ENCODE measurements around the gene RITA1. TPM values are rescaled to one million over a fixed set of nuclear protein-coding genes. Genes with fewer than 3 reads are reported as not detected.
A peak's percentile ranks its signal among the peaks of the same experiment; 100 is the strongest.

Gene RITA1
- total and polyA plus RNA-seq, 7 experiments from 2014 or later: 6.4 to 28.9 (median 14.2) TPM

- Histone ChIP-seq H3K9me3 (ENCODE audit: control insufficient read depth in 2 of 3, low read length in 3 of 3) (no peaks in the 10 kb centered on the region), H3K27ac (ENCODE audit: low read depth, low read length) (peak overlapping the region; percentile 96), H3K27me3 (ENCODE audit: control insufficient read depth in 2 of 2, insufficient read depth in 2 of 2, low read length in 2 of 2) (no peaks in the 10 kb centered on the region), H3K36me3 (ENCODE audit: control insufficient read depth in 2 of 3, insufficient read depth in 3 of 3, low read length in 3 of 3) (peaks cover 0 to 28% (median 0%) of the 10 kb centered on the region in 3 experiments), H3K4me1 (ENCODE audit: control insufficient read depth in 2 of 2, insufficient read depth in 2 of 2, low read length in 2 of 2) (peaks cover 20 to 32% of the 10 kb centered on the region in 2 donors), H3K4me3 (ENCODE audit: low read length) (peak overlapping the region; percentile 77)
- ATAC-seq: no peak
- Mint-ChIP-seq H3K4me3 (peak overlapping the region; percentile 86 to 99 (median 96)), H3K27me3 (no peaks in the 10 kb centered on the region), H3K9me3 (no peaks in the 10 kb centered on the region), H3K27ac (peak overlapping the region; percentile 86 to 98 (median 93)), H3K4me1 (peaks cover 20 to 53% (median 33%) of the 10 kb centered on the region in 7 donors), H3K36me3 (peaks cover 0 to 14% (median 6%) of the 10 kb centered on the region in 5 donors)
- DNase-seq: no peak
- ChIA-PET CTCF (interaction anchor here (0.5 to 1.0 kb wide), 5 partner anchors 8 to 141 kb away, joined by 3 to 5 read pairs (median 3); no protein-coding TSS in a partner anchor), POLR2A (interaction anchor here (0.6 to 4.0 kb wide), 7 partner anchors 22 to 170 kb away, joined by 3 to 30 read pairs (median 3); partner anchors contain the start of gene TPCN1)
- intact Hi-C loops (cut with micrococcal nuclease): loop anchor here in 1 of 2 donors (10.0 kb wide), 2 partner anchors 282 to 778 kb away; partner anchors contain the start of genes OAS1 and RBM19
Measured at GRCh38 chr12:113186666-113187325, 1.3 kb downstream of the RITA1 start.

- Mint-ChIP-seq H3K27me3 (no peaks in the 10 kb centered on the region), H3K4me3 (no peak overlapping the region), H3K36me3 (peaks cover 0 to 23% (median 8%) of the 10 kb centered on the region in 5 donors), H3K4me1 (peaks cover 14 to 33% (median 26%) of the 10 kb centered on the region in 7 donors), H3K27ac (peak overlapping the region in 4 of 9 donors; percentile 7 to 72 (median 64)), H3K9me3 (no peaks in the 10 kb centered on the region)
- DNase-seq: no peak
- Histone ChIP-seq H3K36me3 (ENCODE audit: control insufficient read depth in 2 of 3, insufficient read depth in 3 of 3, low read length in 3 of 3) (peaks cover 0 to 36% (median 0%) of the 10 kb centered on the region in 3 experiments), H3K4me3 (ENCODE audit: low read length) (no peak overlapping the region), H3K27me3 (ENCODE audit: control insufficient read depth in 2 of 2, insufficient read depth in 2 of 2, low read length in 2 of 2) (no peaks in the 10 kb centered on the region), H3K4me1 (ENCODE audit: control insufficient read depth in 2 of 2, insufficient read depth in 2 of 2, low read length in 2 of 2) (peaks cover 10 to 15% of the 10 kb centered on the region in 2 donors), H3K9me3 (ENCODE audit: control insufficient read depth in 2 of 3, low read length in 3 of 3) (no peaks in the 10 kb centered on the region), H3K27ac (ENCODE audit: low read depth, low read length) (no peak overlapping the region)
- no peak for ATAC-seq
- ChIA-PET POLR2A (interaction anchor here (0.6 kb wide), 1 partner anchor 19 kb away, joined by 3 read pairs; no protein-coding TSS in a partner anchor), CTCF (interaction anchor here (0.6 kb wide), 1 partner anchor 235 kb away, joined by 3 read pairs; no protein-coding TSS in a partner anchor)
- intact Hi-C loops (cut with micrococcal nuclease): loop anchor here in 1 of 2 donors (10.0 kb wide), 2 partner anchors 285 to 775 kb away; partner anchors contain the start of genes OAS1 and RBM19
Measured at GRCh38 chr12:113189361-113189760, 3.8 kb downstream of the RITA1 start.

DNA sequence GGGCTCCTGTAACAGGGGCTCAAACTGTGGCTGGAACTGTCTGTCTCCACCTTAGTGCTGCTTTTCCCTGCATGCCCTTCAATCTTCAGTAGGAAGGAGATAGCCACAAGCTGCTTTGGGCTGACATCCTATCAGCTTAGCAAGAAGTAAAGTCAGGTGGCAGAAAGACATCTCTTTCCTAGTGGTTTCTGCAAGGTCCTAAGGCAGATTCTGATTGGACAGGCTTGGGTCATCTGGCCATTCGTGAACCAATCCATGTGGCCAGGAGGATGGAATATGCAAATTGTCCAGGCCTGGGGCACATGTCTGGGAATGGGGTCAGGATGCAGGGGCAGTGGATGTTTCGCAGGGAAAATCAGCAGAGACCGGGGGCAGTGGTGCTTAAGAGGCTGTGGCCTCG, 5.2 kb downstream of the RITA1 start:
- POLR2A ChIA-PET: interaction anchor here (1.4 kb wide), 1 partner anchor 9 kb away, joined by 4 read pairs; no protein-coding TSS in a partner anchor

GRCh38 chr12:113191227-113191626, 5.7 kb downstream of the RITA1 start:
- H3K27ac Mint-ChIP-seq: no peak overlapping the region
- DNase-seq: no peak
- Histone ChIP-seq H3K4me3 (ENCODE audit: low read length) (no peak overlapping the region), H3K27me3 (ENCODE audit: control insufficient read depth in 2 of 2, insufficient read depth in 2 of 2, low read length in 2 of 2) (no peaks in the 10 kb centered on the region), H3K27ac (ENCODE audit: low read depth, low read length) (no peak overlapping the region), H3K4me1 (ENCODE audit: control insufficient read depth in 2 of 2, insufficient read depth in 2 of 2, low read length in 2 of 2) (peaks cover 4 to 12% of the 10 kb centered on the region in 2 donors), H3K9me3 (ENCODE audit: control insufficient read depth in 2 of 3, low read length in 3 of 3) (no peaks in the 10 kb centered on the region), H3K36me3 (ENCODE audit: control insufficient read depth in 2 of 3, insufficient read depth in 3 of 3, low read length in 3 of 3) (peaks cover 0 to 27% (median 0%) of the 10 kb centered on the region in 3 experiments)
- no peaks in the 10 kb centered on the region for H3K27me3 Mint-ChIP-seq
- peaks cover 12 to 26% (median 20%) of the 10 kb centered on the region in 7 donors for H3K4me1 Mint-ChIP-seq
- no peak overlapping the region for H3K4me3 Mint-ChIP-seq
- ChIA-PET CTCF (no interaction called here), POLR2A (interaction anchor here (1.4 kb wide), 1 partner anchor 9 kb away, joined by 4 read pairs; no protein-coding TSS in a partner anchor)
- no peaks in the 10 kb centered on the region for H3K9me3 Mint-ChIP-seq
- H3K36me3 Mint-ChIP-seq: peaks cover 0 to 23% (median 8%) of the 10 kb centered on the region in 5 donors
- no peak for ATAC-seq
- intact Hi-C loops (cut with micrococcal nuclease): no loop called here

More for the DNA sequence above, 5.2 kb downstream of the RITA1 start:
- no peak overlapping the region for H3K4me3 Mint-ChIP-seq
- CTCF ChIA-PET: no interaction called here
- peaks cover 0 to 23% (median 8%) of the 10 kb centered on the region in 5 donors for H3K36me3 Mint-ChIP-seq
- Histone ChIP-seq H3K4me3 (ENCODE audit: low read length) (no peak overlapping the region), H3K27ac (ENCODE audit: low read depth, low read length) (no peak overlapping the region), H3K4me1 (ENCODE audit: control insufficient read depth in 2 of 2, insufficient read depth in 2 of 2, low read length in 2 of 2) (peaks cover 8 to 15% of the 10 kb centered on the region in 2 donors), H3K36me3 (ENCODE audit: control insufficient read depth in 2 of 3, insufficient read depth in 3 of 3, low read length in 3 of 3) (peaks cover 0 to 28% (median 0%) of the 10 kb centered on the region in 3 experiments), H3K9me3 (ENCODE audit: control insufficient read depth in 2 of 3, low read length in 3 of 3) (no peaks in the 10 kb centered on the region), H3K27me3 (ENCODE audit: control insufficient read depth in 2 of 2, insufficient read depth in 2 of 2, low read length in 2 of 2) (no peaks in the 10 kb centered on the region)
- ATAC-seq: no peak
- intact Hi-C loops (cut with micrococcal nuclease): no loop called here
- H3K4me1 Mint-ChIP-seq: peaks cover 13 to 29% (median 22%) of the 10 kb centered on the region in 7 donors
- no peak for DNase-seq
- peak overlapping the region in 2 of 9 donors; percentile 43 to 62 for H3K27ac Mint-ChIP-seq
- no peaks in the 10 kb centered on the region for H3K27me3 Mint-ChIP-seq
- H3K9me3 Mint-ChIP-seq: no peaks in the 10 kb centered on the region

- no peak overlapping the region for H3K4me3 Mint-ChIP-seq
- H3K9me3 ChIP-seq (ENCODE audit: control insufficient read depth in 2 of 3, low read length in 3 of 3): no peaks in the 10 kb centered on the region
- DNase-seq: no peak
- H3K36me3 ChIP-seq (ENCODE audit: control insufficient read depth in 2 of 3, insufficient read depth in 3 of 3, low read length in 3 of 3): peaks cover 0 to 21% (median 0%) of the 10 kb centered on the region in 3 experiments
- H3K4me1 Mint-ChIP-seq: peaks cover 0 to 17% (median 4%) of the 10 kb centered on the region in 7 donors
- peaks cover 0 to 12% (median 0%) of the 10 kb centered on the region in 5 donors for H3K36me3 Mint-ChIP-seq
- H3K9me3 Mint-ChIP-seq: no peaks in the 10 kb centered on the region
- H3K27me3 ChIP-seq (ENCODE audit: control insufficient read depth in 2 of 2, insufficient read depth in 2 of 2, low read length in 2 of 2): no peaks in the 10 kb centered on the region
- no peaks in the 10 kb centered on the region for H3K27me3 Mint-ChIP-seq
- no peak for ATAC-seq
- no peak overlapping the region for H3K27ac ChIP-seq (ENCODE audit: low read depth, low read length)
- no peaks in the 10 kb centered on the region for H3K4me1 ChIP-seq (ENCODE audit: control insufficient read depth in 2 of 2, insufficient read depth in 2 of 2, low read length in 2 of 2)
- H3K4me3 ChIP-seq (ENCODE audit: low read length): no peak overlapping the region
- no peak overlapping the region for H3K27ac Mint-ChIP-seq
- CTCF ChIA-PET: interaction anchor here (0.6 to 1.2 kb wide), 5 partner anchors 9 to 121 kb away, joined by 3 to 7 read pairs (median 6); no protein-coding TSS in a partner anchor
- POLR2A ChIA-PET: interaction anchor here (0.6 to 1.6 kb wide), 4 partner anchors 10 to 29 kb away, joined by 3 to 7 read pairs (median 3); partner anchors contain the start of genes DDX54 and RITA1
- intact Hi-C loops (cut with micrococcal nuclease): loop anchor here (5.0 kb wide), 2 partner anchors 117 to 717 kb away; no protein-coding TSS in a partner anchor
Measured at GRCh38 chr12:113194971-113195391, 9.5 kb downstream of the RITA1 start.

DNA sequence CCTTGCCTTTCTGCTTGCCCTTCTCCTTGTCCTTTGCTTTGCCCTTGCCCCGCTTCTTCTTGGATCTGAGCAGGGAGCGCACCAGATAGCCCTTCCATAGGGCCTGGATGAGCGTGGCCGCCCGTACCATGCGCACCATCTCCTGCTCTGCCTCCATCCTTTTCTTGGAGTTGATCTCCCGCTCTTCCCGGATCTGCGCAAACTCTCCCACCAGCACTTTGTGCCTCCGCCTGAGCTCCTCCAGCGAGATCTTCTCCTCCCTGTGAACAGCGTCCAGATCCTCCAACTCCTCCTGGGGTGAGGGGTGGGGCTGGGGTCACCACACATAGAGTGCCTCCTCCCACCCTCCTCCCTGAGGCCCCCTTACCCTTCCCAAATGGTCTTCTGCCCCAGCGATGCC, 10.1 kb downstream of the RITA1 start:
- Histone ChIP-seq H3K27ac (ENCODE audit: low read depth, low read length) (no peak overlapping the region), H3K9me3 (ENCODE audit: control insufficient read depth in 2 of 3, low read length in 3 of 3) (no peaks in the 10 kb centered on the region), H3K4me3 (ENCODE audit: low read length) (no peak overlapping the region), H3K36me3 (ENCODE audit: control insufficient read depth in 2 of 3, insufficient read depth in 3 of 3, low read length in 3 of 3) (peaks cover 0 to 20% (median 0%) of the 10 kb centered on the region in 3 experiments), H3K27me3 (ENCODE audit: control insufficient read depth in 2 of 2, insufficient read depth in 2 of 2, low read length in 2 of 2) (no peaks in the 10 kb centered on the region), H3K4me1 (ENCODE audit: control insufficient read depth in 2 of 2, insufficient read depth in 2 of 2, low read length in 2 of 2) (no peaks in the 10 kb centered on the region)
- peaks cover 0 to 16% (median 4%) of the 10 kb centered on the region in 7 donors for H3K4me1 Mint-ChIP-seq
- intact Hi-C loops (cut with micrococcal nuclease): loop anchor here (5.0 kb wide), 2 partner anchors 117 to 717 kb away; no protein-coding TSS in a partner anchor
- H3K4me3 Mint-ChIP-seq: no peak overlapping the region
- ChIA-PET CTCF (interaction anchor here (0.6 to 1.4 kb wide), 4 partner anchors 9 to 230 kb away, joined by 3 to 6 read pairs (median 5); no protein-coding TSS in a partner anchor), POLR2A (interaction anchor here (1.5 to 1.6 kb wide), 2 partner anchors 11 to 29 kb away, joined by 3 to 7 read pairs; partner anchors contain the start of genes DDX54 and RITA1)
- no peaks in the 10 kb centered on the region for H3K27me3 Mint-ChIP-seq
- ATAC-seq (no peak), DNase-seq (no peak)
- H3K36me3 Mint-ChIP-seq: peaks cover 0 to 12% (median 0%) of the 10 kb centered on the region in 5 donors
- no peaks in the 10 kb centered on the region for H3K9me3 Mint-ChIP-seq
- peak overlapping the region in 3 of 9 donors; percentile 14 to 79 (median 41) for H3K27ac Mint-ChIP-seq
